Endothelial cell of umbilical vein (primary cell): ENCODE data around the gene RHOBTB1. TPM values are rescaled to one million over a fixed set of nuclear protein-coding genes. Genes with fewer than 3 reads are reported as not detected.
"Not testable (repeated sequence)": the region's sequence is repeated elsewhere in the genome, so short reads cannot be mapped to it uniquely, and the experiment has no call there.

Source experiments
- BruUV-seq: library from RNA; stranded (reverse); fragments of 400-500 nt; replicated peaks from 2 replicates; lab custom pipeline; 2021; lab: Mats Ljungman, UMichigan
- CTCF ChIA-PET: fragments of 300-600, 350-600 bp; sonication (Branson Sonifier 250); formaldehyde crosslinking; loops from one replicate; lab custom pipeline; 2021; ENCODE audit warnings: antibody characterized with exemption, inconsistent platforms; lab: Charles Lee
- POLR2A ChIA-PET: fragments of 300-600, 350-600 bp; sonication (Branson Sonifier 250); formaldehyde crosslinking; loops from one replicate; lab custom pipeline; 2021; ENCODE audit warnings: antibody characterized with exemption, inconsistent platforms; lab: Charles Lee
- DNase-seq: peaks from one replicate; pipeline ENCODE4 v3.0.0-alpha.2; 2011; ENCODE audit warnings: low read depth, low spot score
- FAIRE-seq: peaks from 2 replicates; lab custom pipeline; 2011; peaks lifted over from hg19 to GRCh38; lab: Jason Lieb, UNC
- H2AFZ ChIP-seq: 2 replicates; pipeline ENCODE4 v1.6.0; 2012; ENCODE audit warnings: low read depth, low read length, control low read depth, inconsistent platforms
- H3K27ac ChIP-seq: 2 replicates; pipeline ENCODE4 v1.5.1; 2011; ENCODE audit warnings: low read depth, mild to moderate bottlenecking, control low read depth, low read length, moderate library complexity; ENCODE audit not compliant: insufficient read depth
- H3K27me3 ChIP-seq, 2 experiments: 2 replicates each; pipeline versions ENCODE4 v1.6.0 to v1.6.1; 2011; ENCODE audit warnings: low read length in 2 of 2, mixed read lengths in 1 of 2; ENCODE audit not compliant: control insufficient read depth in 2 of 2, insufficient read depth in 2 of 2
- H3K36me3 ChIP-seq, 2 experiments: 2 replicates in 1 of 2; 3 replicates in 1 of 2; pipeline ENCODE4 v1.5.1; 2011; ENCODE audit warnings: low read length in 2 of 2, mild to moderate bottlenecking in 1 of 2, moderate library complexity in 1 of 2; ENCODE audit not compliant: control insufficient read depth in 2 of 2, insufficient read depth in 2 of 2; ENCODE audit errors: extremely low read depth in 1 of 2
- H3K4me1 ChIP-seq: 3 replicates; pipeline ENCODE4 v1.5.1; 2011; ENCODE audit warnings: mild to moderate bottlenecking, low read length; ENCODE audit not compliant: control insufficient read depth, insufficient read depth; ENCODE audit errors: extremely low read depth
- H3K4me2 ChIP-seq: 2 replicates; pipeline ENCODE4 v1.6.1; 2011; ENCODE audit warnings: low read length, control low read depth, mixed read lengths; ENCODE audit not compliant: insufficient read depth
- H3K4me3 ChIP-seq, 3 experiments: fragments of 200-600 bp in 1 of 3; sonication (generic), shearing (Covaris generic) in 1 of 3; replicated peaks in 1 of 3; 2 replicates each; pipeline ENCODE4 v1.5.1; 2011 to 2016; ENCODE audit warnings: control low read depth in 3 of 3, low read length in 3 of 3, mild to moderate bottlenecking in 2 of 3, inconsistent platforms in 1 of 3, low read depth in 1 of 3, moderate library complexity in 1 of 3; ENCODE audit not compliant: insufficient read depth in 1 of 3
- H3K79me2 ChIP-seq: 2 replicates; pipeline ENCODE4 v1.6.0; 2012; ENCODE audit warnings: low read length, inconsistent platforms; ENCODE audit not compliant: control insufficient read depth, insufficient read depth
- H3K9ac ChIP-seq: replicated peaks from 2 replicates; pipeline ENCODE3; 2011; ENCODE audit warnings: low read length, control low read depth; ENCODE audit not compliant: insufficient read depth; ENCODE audit errors: extremely low read depth
- H3K9me1 ChIP-seq: replicated peaks from 3 replicates; pipeline ENCODE4 v1.6.0; 2011; ENCODE audit warnings: mild to moderate bottlenecking, low read length; ENCODE audit not compliant: control insufficient read depth, insufficient read depth; ENCODE audit errors: extremely low read depth
- H3K9me3 ChIP-seq: replicated peaks from 2 replicates; pipeline ENCODE4 v1.5.1; 2012; ENCODE audit warnings: low read length, inconsistent platforms; ENCODE audit not compliant: control insufficient read depth, insufficient read depth
- H4K20me1 ChIP-seq: replicated peaks from 2 replicates; pipeline ENCODE3; 2011; ENCODE audit warnings: mild to moderate bottlenecking, low read length; ENCODE audit not compliant: control insufficient read depth, insufficient read depth; ENCODE audit errors: extremely low read depth
- EZH2 ChIP-seq: IDR thresholded peaks from 2 replicates; pipeline ENCODE4 v1.6.1; 2012; ENCODE audit warnings: borderline replicate concordance, low read depth, mild to moderate bottlenecking, moderate library complexity, low read length, inconsistent platforms; ENCODE audit not compliant: severe bottlenecking
- FOS ChIP-seq: IDR thresholded peaks from 2 replicates; pipeline ENCODE4 v1.6.1; 2011; ENCODE audit warnings: mild to moderate bottlenecking, low read length, moderate library complexity, borderline replicate concordance; ENCODE audit not compliant: insufficient read depth
- GATA2 ChIP-seq: IDR thresholded peaks from 2 replicates; pipeline ENCODE4 v1.7.0; 2011; ENCODE audit warnings: low read depth, mild to moderate bottlenecking, moderate library complexity, mixed read lengths, low read length; ENCODE audit not compliant: insufficient read length, insufficient read depth
- JUN ChIP-seq: IDR thresholded peaks from 2 replicates; pipeline ENCODE4 v1.6.1; 2011; ENCODE audit warnings: borderline replicate concordance, low read depth; ENCODE audit not compliant: insufficient read length, insufficient read depth
- MYC ChIP-seq: IDR thresholded peaks from one replicate; pipeline ENCODE4 v1.6.1; 2011; ENCODE audit warnings: mild to moderate bottlenecking, low read depth, low read length
- POLR2A ChIP-seq: IDR thresholded peaks from 2 replicates; pipeline ENCODE4 v1.6.1; 2012; ENCODE audit warnings: low read depth, mild to moderate bottlenecking, control low read depth, low read length
- POLR2AphosphoS5 ChIP-seq: IDR thresholded peaks from 2 replicates; pipeline ENCODE4 v1.6.1; 2012; ENCODE audit warnings: low read depth, mild to moderate bottlenecking, control low read depth, low read length, moderate library complexity; ENCODE audit not compliant: insufficient read depth
- dilution Hi-C: fragments of 300-500 bp; cut with MboI; formaldehyde crosslinking; loops from one replicate; pipeline ENCODE4 v1.15.0; 2019; ENCODE audit warnings: low sequenced_read_pairs; ENCODE audit not compliant: extremely low pct_ligation_motif_present
- intact Hi-C: fragments of 100-400 bp; cut with micrococcal nuclease; formaldehyde crosslinking; loops from one replicate; pipeline ENCODE4 v1.10.0; 2022
- polyA plus RNA-seq, 4 experiments: library from polyadenylated mRNA; depleted of rRNA in 3 of 4; stranded (reverse) in 3 of 4; unstranded in 1 of 4; fragments of >200 nt; gene quantifications; 2 replicates each; pipeline versions ENCODE4 v1.2.1 to v1.2.3, GENCODE V29; 2011 to 2012; ENCODE audit warnings: missing spikeins in 1 of 4
- total RNA-seq: library from RNA; stranded (reverse); gene quantifications from 2 replicates; pipeline ENCODE4 v1.2.3, GENCODE V29; 2021
- TF ChIP-seq, protein P1 (sequence below), 2 donors: IDR thresholded peaks; 1 replicate in 1 of 2; 2 replicates in 1 of 2; pipeline ENCODE4 v1.5.1; 2011; ENCODE audit warnings: low read length in 2 of 2, mild to moderate bottlenecking in 2 of 2, moderate library complexity in 2 of 2, control low read depth in 1 of 2, inconsistent platforms in 1 of 2, low read depth in 1 of 2; ENCODE audit not compliant: insufficient read depth in 1 of 2; ENCODE audit errors: extremely low read depth in 1 of 2
- TF ChIP-seq, protein P2 (sequence below): IDR thresholded peaks from 2 replicates; pipeline ENCODE4 v1.6.1; 2011; ENCODE audit not compliant: insufficient read depth, insufficient read length

The RHOBTB1 gene
- total and polyA plus RNA-seq, 2 donors (not counting 3 experiments of a cell fraction or from before 2014, with no cell fraction given), result 21.2 to 31.0 TPM

DNA sequence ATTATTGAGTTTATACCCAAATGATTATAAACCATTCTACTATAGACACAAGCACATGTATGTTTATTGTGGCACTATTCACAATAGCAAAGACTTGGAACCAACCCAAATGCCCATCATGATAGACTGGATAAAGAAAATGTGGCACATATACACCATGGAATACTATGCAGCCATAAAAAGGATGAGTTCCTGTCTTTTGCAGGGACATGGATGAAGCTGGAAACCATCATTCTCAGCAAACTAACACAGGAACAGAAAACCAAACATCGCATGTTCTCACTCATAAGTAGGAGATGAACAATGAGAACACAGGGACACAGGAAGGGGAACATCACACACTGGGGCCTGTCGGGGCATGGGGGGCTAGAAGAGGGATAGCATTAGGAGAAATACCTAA lies 28.2 kb upstream of the RHOBTB1 start:
- FAIRE-seq, H3K79me2 ChIP-seq, CTCF ChIA-PET, H3K27me3 ChIP-seq, POLR2A ChIA-PET, DNase-seq, H3K36me3 ChIP-seq, BruUV-seq, H3K27ac ChIP-seq, H3K9me1 ChIP-seq, H4K20me1 ChIP-seq, H3K4me2 ChIP-seq, H2AFZ ChIP-seq, H3K9ac ChIP-seq, H3K4me1 ChIP-seq, H3K9me3 ChIP-seq, dilution Hi-C loops, H3K4me3 ChIP-seq: not testable (repeated sequence)
- intact Hi-C loops, result loop anchor here (10.0 kb wide), 1 partner anchor 1263 kb away; no protein-coding TSS in a partner anchor

DNA sequence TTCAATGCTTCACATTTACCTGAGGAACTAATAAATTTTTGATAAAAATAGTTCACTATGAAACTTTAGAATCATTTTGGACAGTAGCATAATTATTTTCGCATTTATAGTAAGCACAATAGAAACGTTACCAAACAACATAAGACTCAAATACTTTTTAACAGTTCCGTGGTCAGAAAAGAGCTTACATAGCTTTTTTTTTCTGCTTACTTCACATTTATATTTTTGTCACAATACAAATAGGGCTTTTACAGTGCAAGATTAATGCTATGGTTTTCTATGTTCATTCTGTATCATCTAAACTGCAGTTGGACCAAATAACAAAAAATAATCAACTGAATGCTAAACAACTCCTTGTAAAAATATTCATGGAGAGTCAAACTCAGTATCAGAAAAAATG lies 26.5 kb upstream of the RHOBTB1 start:
- H4K20me1 ChIP-seq, result no peaks in the 10 kb centered on the region
- intact Hi-C loops, result loop anchor here (10.0 kb wide), 1 partner anchor 1264 kb away; no protein-coding TSS in a partner anchor
- POLR2A ChIA-PET, result no interaction called here

More for the DNA sequence above, 26.5 kb upstream of the RHOBTB1 start:
- H2AFZ ChIP-seq, result no peak overlapping the region
- no peak overlapping the region for H3K27ac ChIP-seq
- no peak for DNase-seq
- TF ChIP-seq, protein P1, sequence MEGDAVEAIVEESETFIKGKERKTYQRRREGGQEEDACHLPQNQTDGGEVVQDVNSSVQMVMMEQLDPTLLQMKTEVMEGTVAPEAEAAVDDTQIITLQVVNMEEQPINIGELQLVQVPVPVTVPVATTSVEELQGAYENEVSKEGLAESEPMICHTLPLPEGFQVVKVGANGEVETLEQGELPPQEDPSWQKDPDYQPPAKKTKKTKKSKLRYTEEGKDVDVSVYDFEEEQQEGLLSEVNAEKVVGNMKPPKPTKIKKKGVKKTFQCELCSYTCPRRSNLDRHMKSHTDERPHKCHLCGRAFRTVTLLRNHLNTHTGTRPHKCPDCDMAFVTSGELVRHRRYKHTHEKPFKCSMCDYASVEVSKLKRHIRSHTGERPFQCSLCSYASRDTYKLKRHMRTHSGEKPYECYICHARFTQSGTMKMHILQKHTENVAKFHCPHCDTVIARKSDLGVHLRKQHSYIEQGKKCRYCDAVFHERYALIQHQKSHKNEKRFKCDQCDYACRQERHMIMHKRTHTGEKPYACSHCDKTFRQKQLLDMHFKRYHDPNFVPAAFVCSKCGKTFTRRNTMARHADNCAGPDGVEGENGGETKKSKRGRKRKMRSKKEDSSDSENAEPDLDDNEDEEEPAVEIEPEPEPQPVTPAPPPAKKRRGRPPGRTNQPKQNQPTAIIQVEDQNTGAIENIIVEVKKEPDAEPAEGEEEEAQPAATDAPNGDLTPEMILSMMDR (IDR thresholded peaks at IDR 0.05; ENCODE audit: extremely low read depth in 1 of 2, insufficient read depth in 1 of 2, low read depth in 1 of 2, low read length in 2 of 2), result no peak
- no peak for TF ChIP-seq POLR2A
- TF ChIP-seq, protein P2, sequence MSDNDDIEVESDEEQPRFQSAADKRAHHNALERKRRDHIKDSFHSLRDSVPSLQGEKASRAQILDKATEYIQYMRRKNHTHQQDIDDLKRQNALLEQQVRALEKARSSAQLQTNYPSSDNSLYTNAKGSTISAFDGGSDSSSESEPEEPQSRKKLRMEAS, result no peak
- TF ChIP-seq FOS, result no peak
- no peak for TF ChIP-seq POLR2AphosphoS5
- TF ChIP-seq MYC, result no peak
- TF ChIP-seq JUN, result no peak
- TF ChIP-seq GATA2, result no peak
- no peak for TF ChIP-seq EZH2
- CTCF ChIA-PET, result no interaction called here
- dilution Hi-C loops, result no loop called here
- no peak overlapping the region for H3K4me2 ChIP-seq
- H3K9ac ChIP-seq, result no peak overlapping the region
- H3K9me1 ChIP-seq, result no peaks in the 10 kb centered on the region
- FAIRE-seq, result no peak
- no TSS peak for BruUV-seq
- H3K27me3 ChIP-seq, result no peaks in the 10 kb centered on the region
- no peaks in the 10 kb centered on the region for H3K9me3 ChIP-seq
- H3K4me1 ChIP-seq, result peaks cover 8% of the 10 kb centered on the region
- no peaks in the 10 kb centered on the region for H3K79me2 ChIP-seq
- no peak overlapping the region for H3K4me3 ChIP-seq
- no peaks in the 10 kb centered on the region for H3K36me3 ChIP-seq
